ENCODE measurements around the gene LGR4. TPM values are rescaled to one million over a fixed set of nuclear protein-coding genes. Genes with fewer than 3 reads are reported as not detected.

Gene LGR4
- total and polyA plus RNA-seq, 2 of the 13 experiments (the other 11 are each of a cell fraction or from before 2014, with no cell fraction given): 42.1 to 68.7 TPM

- TF ChIP-seq ZNF232 (CRISPR knock-in tag; IDR thresholded peaks at IDR 0.05; ENCODE audit: borderline replicate concordance) (no peak), HMGXB3 (CRISPR knock-in tag; IDR thresholded peaks at IDR 0.05; ENCODE audit: borderline replicate concordance) (0 out of 2 replicates have a peak, but pooled peaks have one; percentile 26), SNRNP70 (IDR thresholded peaks at IDR 0.05; ENCODE audit: low read depth, low read length) (no peak), RFX3 (CRISPR knock-in tag; IDR thresholded peaks at IDR 0.05) (no peak), HOXA7 (CRISPR knock-in tag; IDR thresholded peaks at IDR 0.05) (no peak), FOXK1 (CRISPR knock-in tag; IDR thresholded peaks at IDR 0.05; ENCODE audit: borderline replicate concordance, low read depth) (no peak), MEF2D (CRISPR knock-in tag; IDR thresholded peaks at IDR 0.05) (peak; percentile 61; the same call in 1 of the 2 replicates), ZFAT (CRISPR knock-in tag; conservative IDR thresholded peaks at IDR 0.05) (no peak), ZNF383 (CRISPR knock-in tag; IDR thresholded peaks at IDR 0.05; ENCODE audit: borderline replicate concordance) (no peak), GABPA (IDR thresholded peaks at IDR 0.05; ENCODE audit: low read depth, low read length) (no peak), GABPA (CRISPR knock-in tag; IDR thresholded peaks at IDR 0.05; ENCODE audit: low read depth) (no peak), SALL1 (CRISPR knock-in tag; IDR thresholded peaks at IDR 0.05) (peak; percentile 85), ZNF142 (CRISPR knock-in tag; IDR thresholded peaks at IDR 0.05) (no peak), ZNF792 (CRISPR knock-in tag; IDR thresholded peaks at IDR 0.05) (0 out of 2 replicates have a peak, but pooled peaks have one; percentile 57), PRMT3 (CRISPR knock-in tag; IDR thresholded peaks at IDR 0.05; ENCODE audit: borderline replicate concordance, low read depth) (no peak), MIER2 (CRISPR knock-in tag; IDR thresholded peaks at IDR 0.05) (no peak)
- TF ChIP-seq, protein P1, sequence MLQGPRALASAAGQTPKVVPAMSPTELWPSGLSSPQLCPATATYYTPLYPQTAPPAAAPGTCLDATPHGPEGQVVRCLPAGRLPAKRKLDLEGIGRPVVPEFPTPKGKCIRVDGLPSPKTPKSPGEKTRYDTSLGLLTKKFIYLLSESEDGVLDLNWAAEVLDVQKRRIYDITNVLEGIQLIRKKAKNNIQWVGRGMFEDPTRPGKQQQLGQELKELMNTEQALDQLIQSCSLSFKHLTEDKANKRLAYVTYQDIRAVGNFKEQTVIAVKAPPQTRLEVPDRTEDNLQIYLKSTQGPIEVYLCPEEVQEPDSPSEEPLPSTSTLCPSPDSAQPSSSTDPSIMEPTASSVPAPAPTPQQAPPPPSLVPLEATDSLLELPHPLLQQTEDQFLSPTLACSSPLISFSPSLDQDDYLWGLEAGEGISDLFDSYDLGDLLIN (CRISPR knock-in tag; IDR thresholded peaks at IDR 0.05; ENCODE audit: borderline replicate concordance): no peak
- TF ChIP-seq, protein P2, sequence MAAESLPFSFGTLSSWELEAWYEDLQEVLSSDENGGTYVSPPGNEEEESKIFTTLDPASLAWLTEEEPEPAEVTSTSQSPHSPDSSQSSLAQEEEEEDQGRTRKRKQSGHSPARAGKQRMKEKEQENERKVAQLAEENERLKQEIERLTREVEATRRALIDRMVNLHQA (CRISPR knock-in tag; IDR thresholded peaks at IDR 0.05): no peak
Measured at GRCh38 chr11:27460158-27460978, 12.2 kb downstream of the LGR4 start (continued).

All from HepG2 (cell line).